ENCODE measurements around the gene ADAMTS12.

ADAMTS12 gene

GRCh38 chr5:33745101-33745770 lies 146.6 kb downstream of the ADAMTS12 start:
- Histone ChIP-seq H3K36me3 (ENCODE audit: insufficient read depth, low read length) (no peaks in the 10 kb centered on the region), H3K4me1 (ENCODE audit: insufficient read depth, low read length) (no peaks in the 10 kb centered on the region), H3K9ac (ENCODE audit: low read length) (no peak overlapping the region), H3K9me3 (ENCODE audit: low read length) (no peaks in the 10 kb centered on the region), H3K4me3 (ENCODE audit: low read depth in 1 of 2, low read length in 2 of 2) (no peak overlapping the region), H3K27ac (ENCODE audit: low read depth, low read length) (no peak overlapping the region), H3K27me3 (ENCODE audit: control insufficient read depth in 1 of 2, insufficient read depth in 2 of 2, low read length in 2 of 2) (no peaks in the 10 kb centered on the region)

- Histone ChIP-seq H3K4me1 (ENCODE audit: insufficient read depth, low read length) (no peaks in the 10 kb centered on the region), H3K4me3 (ENCODE audit: low read depth in 1 of 2, low read length in 2 of 2) (no peak overlapping the region), H3K9ac (ENCODE audit: low read length) (no peak overlapping the region), H3K9me3 (ENCODE audit: low read length) (no peaks in the 10 kb centered on the region), H3K27me3 (ENCODE audit: control insufficient read depth in 1 of 2, insufficient read depth in 2 of 2, low read length in 2 of 2) (no peaks in the 10 kb centered on the region), H3K27ac (ENCODE audit: low read depth, low read length) (no peak overlapping the region), H3K36me3 (ENCODE audit: insufficient read depth, low read length) (no peaks in the 10 kb centered on the region)
Measured at GRCh38 chr5:33743099-33743498, 148.7 kb downstream of the ADAMTS12 start.

- Histone ChIP-seq H3K4me1 (ENCODE audit: insufficient read depth, low read length) (no peaks in the 10 kb centered on the region), H3K27me3 (ENCODE audit: control insufficient read depth in 1 of 2, insufficient read depth in 2 of 2, low read length in 2 of 2) (no peaks in the 10 kb centered on the region), H3K9ac (ENCODE audit: low read length) (no peak overlapping the region), H3K9me3 (ENCODE audit: low read length) (no peaks in the 10 kb centered on the region), H3K36me3 (ENCODE audit: insufficient read depth, low read length) (no peaks in the 10 kb centered on the region), H3K4me3 (ENCODE audit: low read depth in 1 of 2, low read length in 2 of 2) (no peak overlapping the region), H3K27ac (ENCODE audit: low read depth, low read length) (no peak overlapping the region)
Measured at GRCh38 chr5:33742181-33742580, 149.6 kb downstream of the ADAMTS12 start.

GRCh38 chr5:33738967-33739366 lies 152.8 kb downstream of the ADAMTS12 start:
- no peaks in the 10 kb centered on the region for H3K36me3 ChIP-seq (ENCODE audit: insufficient read depth, low read length)
- H3K9ac ChIP-seq (ENCODE audit: low read length), result no peak overlapping the region
- H3K27ac ChIP-seq (ENCODE audit: low read depth, low read length), result no peak overlapping the region
- H3K4me3 ChIP-seq (ENCODE audit: low read depth in 1 of 2, low read length in 2 of 2), result no peak overlapping the region
- no peaks in the 10 kb centered on the region for H3K27me3 ChIP-seq (ENCODE audit: control insufficient read depth in 1 of 2, insufficient read depth in 2 of 2, low read length in 2 of 2)
- no peaks in the 10 kb centered on the region for H3K4me1 ChIP-seq (ENCODE audit: insufficient read depth, low read length)
- no peaks in the 10 kb centered on the region for H3K9me3 ChIP-seq (ENCODE audit: low read length)

- Histone ChIP-seq H3K4me3 (ENCODE audit: low read depth in 1 of 2, low read length in 2 of 2) (no peak overlapping the region), H3K4me1 (ENCODE audit: insufficient read depth, low read length) (no peaks in the 10 kb centered on the region), H3K9me3 (ENCODE audit: low read length) (no peaks in the 10 kb centered on the region), H3K27ac (ENCODE audit: low read depth, low read length) (no peak overlapping the region), H3K27me3 (ENCODE audit: control insufficient read depth in 1 of 2, insufficient read depth in 2 of 2, low read length in 2 of 2) (no peaks in the 10 kb centered on the region), H3K9ac (ENCODE audit: low read length) (no peak overlapping the region), H3K36me3 (ENCODE audit: insufficient read depth, low read length) (no peaks in the 10 kb centered on the region)
Measured at GRCh38 chr5:33738097-33738496, 153.7 kb downstream of the ADAMTS12 start.

GRCh38 chr5:33737697-33738096 lies 154.1 kb downstream of the ADAMTS12 start:
- no peaks in the 10 kb centered on the region for H3K27me3 ChIP-seq (ENCODE audit: control insufficient read depth in 1 of 2, insufficient read depth in 2 of 2, low read length in 2 of 2)
- H3K36me3 ChIP-seq (ENCODE audit: insufficient read depth, low read length), result no peaks in the 10 kb centered on the region
- no peaks in the 10 kb centered on the region for H3K4me1 ChIP-seq (ENCODE audit: insufficient read depth, low read length)
- no peak overlapping the region for H3K9ac ChIP-seq (ENCODE audit: low read length)
- no peak overlapping the region for H3K4me3 ChIP-seq (ENCODE audit: low read depth in 1 of 2, low read length in 2 of 2)
- H3K27ac ChIP-seq (ENCODE audit: low read depth, low read length), result no peak overlapping the region
- no peaks in the 10 kb centered on the region for H3K9me3 ChIP-seq (ENCODE audit: low read length)

- Histone ChIP-seq H3K27me3 (ENCODE audit: control insufficient read depth in 1 of 2, insufficient read depth in 2 of 2, low read length in 2 of 2) (no peaks in the 10 kb centered on the region), H3K4me1 (ENCODE audit: insufficient read depth, low read length) (no peaks in the 10 kb centered on the region), H3K9ac (ENCODE audit: low read length) (no peak overlapping the region), H3K27ac (ENCODE audit: low read depth, low read length) (no peak overlapping the region), H3K9me3 (ENCODE audit: low read length) (no peaks in the 10 kb centered on the region), H3K36me3 (ENCODE audit: insufficient read depth, low read length) (no peaks in the 10 kb centered on the region), H3K4me3 (ENCODE audit: low read depth in 1 of 2, low read length in 2 of 2) (no peak overlapping the region)
Measured at GRCh38 chr5:33737284-33737683, 154.5 kb downstream of the ADAMTS12 start.

- Histone ChIP-seq H3K9ac (ENCODE audit: low read length) (no peak overlapping the region), H3K9me3 (ENCODE audit: low read length) (no peaks in the 10 kb centered on the region), H3K36me3 (ENCODE audit: insufficient read depth, low read length) (no peaks in the 10 kb centered on the region), H3K27me3 (ENCODE audit: control insufficient read depth in 1 of 2, insufficient read depth in 2 of 2, low read length in 2 of 2) (no peaks in the 10 kb centered on the region), H3K4me3 (ENCODE audit: low read depth in 1 of 2, low read length in 2 of 2) (no peak overlapping the region), H3K4me1 (ENCODE audit: insufficient read depth, low read length) (no peaks in the 10 kb centered on the region), H3K27ac (ENCODE audit: low read depth, low read length) (no peak overlapping the region)
Measured at GRCh38 chr5:33736510-33736909, 155.3 kb downstream of the ADAMTS12 start.

- Histone ChIP-seq H3K9ac (ENCODE audit: low read length) (no peak overlapping the region), H3K4me1 (ENCODE audit: insufficient read depth, low read length) (no peaks in the 10 kb centered on the region), H3K27me3 (ENCODE audit: control insufficient read depth in 1 of 2, insufficient read depth in 2 of 2, low read length in 2 of 2) (no peaks in the 10 kb centered on the region), H3K9me3 (ENCODE audit: low read length) (no peaks in the 10 kb centered on the region), H3K27ac (ENCODE audit: low read depth, low read length) (no peak overlapping the region), H3K4me3 (ENCODE audit: low read depth in 1 of 2, low read length in 2 of 2) (no peak overlapping the region), H3K36me3 (ENCODE audit: insufficient read depth, low read length) (no peaks in the 10 kb centered on the region)
Measured at GRCh38 chr5:33735072-33735471, 156.7 kb downstream of the ADAMTS12 start.

- Histone ChIP-seq H3K36me3 (ENCODE audit: insufficient read depth, low read length) (no peaks in the 10 kb centered on the region), H3K9ac (ENCODE audit: low read length) (no peak overlapping the region), H3K9me3 (ENCODE audit: low read length) (no peaks in the 10 kb centered on the region), H3K4me3 (ENCODE audit: low read depth in 1 of 2, low read length in 2 of 2) (no peak overlapping the region), H3K4me1 (ENCODE audit: insufficient read depth, low read length) (no peaks in the 10 kb centered on the region), H3K27me3 (ENCODE audit: control insufficient read depth in 1 of 2, insufficient read depth in 2 of 2, low read length in 2 of 2) (no peaks in the 10 kb centered on the region), H3K27ac (ENCODE audit: low read depth, low read length) (no peak overlapping the region)
Measured at GRCh38 chr5:33734537-33734936, 157.3 kb downstream of the ADAMTS12 start.

GRCh38 chr5:33733225-33733624 lies 158.6 kb downstream of the ADAMTS12 start:
- H3K9me3 ChIP-seq (ENCODE audit: low read length), result no peaks in the 10 kb centered on the region
- H3K36me3 ChIP-seq (ENCODE audit: insufficient read depth, low read length), result no peaks in the 10 kb centered on the region
- no peaks in the 10 kb centered on the region for H3K4me1 ChIP-seq (ENCODE audit: insufficient read depth, low read length)
- no peaks in the 10 kb centered on the region for H3K27me3 ChIP-seq (ENCODE audit: control insufficient read depth in 1 of 2, insufficient read depth in 2 of 2, low read length in 2 of 2)
- no peak overlapping the region for H3K9ac ChIP-seq (ENCODE audit: low read length)
- H3K4me3 ChIP-seq (ENCODE audit: low read depth in 1 of 2, low read length in 2 of 2), result no peak overlapping the region
- no peak overlapping the region for H3K27ac ChIP-seq (ENCODE audit: low read depth, low read length)

GRCh38 chr5:33726422-33727165 lies 165.2 kb downstream of the ADAMTS12 start:
- Histone ChIP-seq H3K9me3 (ENCODE audit: low read length) (no peaks in the 10 kb centered on the region), H3K9ac (ENCODE audit: low read length) (no peak overlapping the region), H3K4me1 (ENCODE audit: insufficient read depth, low read length) (peaks cover 10% of the 10 kb centered on the region), H3K27ac (ENCODE audit: low read depth, low read length) (no peak overlapping the region), H3K36me3 (ENCODE audit: insufficient read depth, low read length) (no peaks in the 10 kb centered on the region), H3K27me3 (ENCODE audit: control insufficient read depth in 1 of 2, insufficient read depth in 2 of 2, low read length in 2 of 2) (no peaks in the 10 kb centered on the region), H3K4me3 (ENCODE audit: low read depth in 1 of 2, low read length in 2 of 2) (no peak overlapping the region)

Data from muscle layer of colon (tissue), 2 donors.